GM12873 (cell line): ENCODE results near the gene ANKDD1A.

Source experiments
- TF ChIP-seq, protein P1 (sequence below): IDR thresholded peaks from 2 replicates; pipeline ENCODE4 v1.5.1; 2012; ENCODE audit warnings: low read depth, mild to moderate bottlenecking, moderate library complexity, low read length, control low read depth; ENCODE audit not compliant: insufficient read depth; ENCODE audit errors: missing control alignments

ANKDD1A gene

GRCh38 chr15:64888336-64888735 lies 23.4 kb upstream of the ANKDD1A start:
- TF ChIP-seq, protein P1, sequence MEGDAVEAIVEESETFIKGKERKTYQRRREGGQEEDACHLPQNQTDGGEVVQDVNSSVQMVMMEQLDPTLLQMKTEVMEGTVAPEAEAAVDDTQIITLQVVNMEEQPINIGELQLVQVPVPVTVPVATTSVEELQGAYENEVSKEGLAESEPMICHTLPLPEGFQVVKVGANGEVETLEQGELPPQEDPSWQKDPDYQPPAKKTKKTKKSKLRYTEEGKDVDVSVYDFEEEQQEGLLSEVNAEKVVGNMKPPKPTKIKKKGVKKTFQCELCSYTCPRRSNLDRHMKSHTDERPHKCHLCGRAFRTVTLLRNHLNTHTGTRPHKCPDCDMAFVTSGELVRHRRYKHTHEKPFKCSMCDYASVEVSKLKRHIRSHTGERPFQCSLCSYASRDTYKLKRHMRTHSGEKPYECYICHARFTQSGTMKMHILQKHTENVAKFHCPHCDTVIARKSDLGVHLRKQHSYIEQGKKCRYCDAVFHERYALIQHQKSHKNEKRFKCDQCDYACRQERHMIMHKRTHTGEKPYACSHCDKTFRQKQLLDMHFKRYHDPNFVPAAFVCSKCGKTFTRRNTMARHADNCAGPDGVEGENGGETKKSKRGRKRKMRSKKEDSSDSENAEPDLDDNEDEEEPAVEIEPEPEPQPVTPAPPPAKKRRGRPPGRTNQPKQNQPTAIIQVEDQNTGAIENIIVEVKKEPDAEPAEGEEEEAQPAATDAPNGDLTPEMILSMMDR, result no peak

GRCh38 chr15:64891561-64891960 lies 20.1 kb upstream of the ANKDD1A start:
- TF ChIP-seq, protein P1, result no peak

GRCh38 chr15:64892847-64893403 lies 18.8 kb upstream of the ANKDD1A start:
- TF ChIP-seq, protein P1, result no peak

- TF ChIP-seq, protein P1, result no peak
These were observed 18.0 kb upstream of the ANKDD1A start for GRCh38 chr15:64893481-64894394.

DNA sequence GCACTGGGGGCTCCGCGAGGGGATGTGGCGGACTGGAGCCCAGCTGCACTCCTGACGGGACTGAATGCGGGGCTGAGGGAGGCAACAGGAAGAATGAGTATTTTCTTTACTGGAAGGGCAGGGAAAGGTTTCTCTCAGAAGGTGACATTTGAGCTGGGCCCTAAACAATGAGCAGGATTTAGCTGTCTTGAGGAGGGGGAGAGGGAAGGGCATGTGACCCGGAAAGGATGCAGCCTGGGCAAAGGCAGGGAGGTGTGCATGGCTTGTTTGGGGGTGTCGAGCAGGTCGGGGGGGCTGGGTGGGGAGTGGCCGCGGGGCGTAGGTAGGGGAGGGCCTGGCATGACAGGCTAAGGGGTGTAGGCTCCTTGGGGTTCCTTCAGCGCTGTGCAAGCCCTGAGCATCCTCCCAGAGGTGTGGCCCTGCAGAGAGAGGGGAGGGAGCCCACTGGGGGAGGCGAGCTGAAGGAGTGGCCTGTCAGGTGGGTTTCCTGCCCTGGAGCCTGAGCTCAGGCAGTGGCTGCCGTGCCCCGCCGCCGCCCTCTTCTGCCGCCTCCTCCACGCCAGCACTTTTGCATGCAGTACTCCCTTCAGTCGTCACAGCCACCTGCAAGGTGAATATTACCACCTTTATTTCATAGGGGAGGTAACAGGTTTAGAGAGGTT lies 17.2 kb upstream of the ANKDD1A start:
- TF ChIP-seq, protein P1, result no peak

DNA sequence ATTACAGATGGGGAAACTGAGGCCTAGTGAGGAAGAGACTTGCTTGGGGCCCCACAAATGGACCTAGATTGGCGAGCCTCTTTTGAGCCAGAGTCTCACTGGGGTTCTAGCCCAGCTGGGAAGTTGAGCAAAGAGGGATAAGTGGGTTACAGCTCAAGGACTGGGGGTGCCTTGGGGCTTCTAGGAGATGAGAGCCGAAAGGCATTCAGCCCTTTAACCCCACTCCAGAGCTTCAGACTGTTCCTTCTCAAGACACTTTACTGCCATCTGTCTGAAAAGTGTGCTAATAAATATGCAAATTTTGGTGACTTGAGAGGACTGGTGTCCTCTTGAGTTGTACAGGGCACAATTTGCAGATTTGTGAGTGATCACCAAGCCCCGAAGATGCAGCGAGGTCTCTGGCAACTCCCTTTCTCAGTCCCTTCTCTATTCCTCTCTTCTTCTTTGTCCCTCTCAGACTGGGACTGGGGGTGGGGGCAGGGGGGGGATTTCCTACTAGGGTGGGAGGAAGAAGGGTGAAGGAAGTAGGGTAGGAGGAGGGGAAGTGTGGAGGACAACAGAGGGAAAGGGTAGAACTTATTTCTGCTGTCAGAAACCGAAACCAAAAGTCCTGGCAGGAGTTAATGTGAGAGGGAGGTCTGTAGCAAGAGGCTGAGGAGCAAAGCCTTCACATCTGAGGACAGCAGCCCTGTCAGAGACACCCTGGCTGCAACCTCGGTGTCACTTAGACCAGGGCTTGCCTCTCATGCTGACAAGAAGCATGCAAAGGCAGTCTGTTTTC lies 16.2 kb upstream of the ANKDD1A start:
- TF ChIP-seq, protein P1, result peak; percentile 32
